Measurements from ENCODE around the gene ABR. TPM values are rescaled to one million over a fixed set of nuclear protein-coding genes. Genes with fewer than 3 reads are reported as not detected.
A peak's percentile ranks its signal among the peaks of the same experiment; 100 is the strongest.

ABR gene
- total RNA-seq, 1 donor from 2014 or later = 110 TPM

DNA sequence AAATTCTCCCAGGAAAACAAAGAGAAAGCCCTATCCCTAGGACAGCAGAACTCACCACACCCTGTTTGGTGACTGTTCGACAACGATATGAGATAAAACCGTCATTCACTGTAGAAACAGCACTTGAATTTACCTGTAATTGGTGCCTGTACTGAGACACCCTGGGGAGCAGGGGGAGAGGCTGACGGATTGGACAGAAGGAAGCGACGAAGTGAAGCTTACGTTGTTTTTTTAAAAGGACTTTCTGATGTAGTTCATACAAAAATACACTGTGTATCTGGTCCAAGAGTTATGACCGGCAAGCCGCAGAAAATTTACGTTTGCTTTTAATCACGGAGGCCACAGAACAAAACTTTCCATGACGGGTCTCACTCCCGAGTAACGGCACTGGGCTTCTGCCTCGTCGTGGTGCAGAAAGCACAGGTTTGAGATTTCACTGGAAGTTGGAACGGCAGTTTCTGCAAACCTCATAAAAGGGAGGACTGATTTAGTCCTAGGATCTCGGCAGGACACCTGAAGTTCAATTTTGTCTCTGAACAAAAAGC, 209.9 kb downstream of the ABR start:
- Mint-ChIP-seq H3K4me1 (ENCODE audit: unreplicated experiment) (peaks cover 67% of the 10 kb centered on the region), H3K4me3 (ENCODE audit: unreplicated experiment) (peak overlapping the region; percentile 65)

DNA sequence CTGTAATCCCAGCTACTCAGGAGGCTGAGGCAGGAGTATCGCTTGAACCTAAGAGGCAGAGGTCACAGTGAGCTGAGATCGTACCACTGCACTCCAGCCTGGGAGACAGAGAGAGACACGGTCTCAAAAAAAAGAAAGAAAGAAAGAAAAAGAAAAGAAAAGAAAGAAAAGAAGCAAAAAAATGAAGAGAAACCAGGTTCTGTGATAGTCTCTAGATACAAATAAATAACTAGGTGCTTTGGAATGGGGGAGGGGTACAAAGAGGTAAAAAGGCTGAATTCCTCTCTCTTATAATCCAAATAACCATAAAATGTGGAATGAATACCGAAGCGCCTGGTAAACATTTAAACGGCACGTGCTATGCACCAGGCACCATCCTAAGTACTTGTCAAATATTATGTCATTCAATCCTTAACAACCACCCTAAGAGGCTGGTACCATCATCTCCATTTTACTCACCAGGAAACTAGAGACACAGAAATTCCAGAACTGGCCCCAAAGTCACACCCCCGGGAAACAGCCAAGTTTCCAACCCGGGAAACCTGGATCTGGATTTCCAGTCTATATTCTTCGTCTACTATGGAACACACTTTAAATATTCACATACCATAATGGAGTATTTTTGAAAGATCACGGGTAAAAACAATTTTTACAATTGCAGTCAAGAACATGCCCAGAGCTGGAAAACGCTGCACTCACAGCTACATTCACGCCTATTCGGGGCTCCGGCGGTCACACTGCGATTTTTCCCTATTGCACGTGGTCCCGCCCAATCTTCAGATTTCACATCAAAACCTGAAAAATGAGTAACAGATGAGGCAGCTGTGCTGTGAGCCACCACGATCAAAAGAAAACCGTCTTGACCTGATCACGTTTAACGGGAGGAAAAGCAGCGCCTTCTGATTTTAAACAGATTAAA, 210.7 kb downstream of the ABR start:
- H3K4me1 Mint-ChIP-seq (ENCODE audit: unreplicated experiment) = peaks cover 70% of the 10 kb centered on the region
- H3K4me3 Mint-ChIP-seq (ENCODE audit: unreplicated experiment) = peak overlapping the region; percentile 65
- H3K27me3 Mint-ChIP-seq (ENCODE audit: unreplicated experiment) = no peaks in the 10 kb centered on the region
- TF ChIP-seq, protein P1, sequence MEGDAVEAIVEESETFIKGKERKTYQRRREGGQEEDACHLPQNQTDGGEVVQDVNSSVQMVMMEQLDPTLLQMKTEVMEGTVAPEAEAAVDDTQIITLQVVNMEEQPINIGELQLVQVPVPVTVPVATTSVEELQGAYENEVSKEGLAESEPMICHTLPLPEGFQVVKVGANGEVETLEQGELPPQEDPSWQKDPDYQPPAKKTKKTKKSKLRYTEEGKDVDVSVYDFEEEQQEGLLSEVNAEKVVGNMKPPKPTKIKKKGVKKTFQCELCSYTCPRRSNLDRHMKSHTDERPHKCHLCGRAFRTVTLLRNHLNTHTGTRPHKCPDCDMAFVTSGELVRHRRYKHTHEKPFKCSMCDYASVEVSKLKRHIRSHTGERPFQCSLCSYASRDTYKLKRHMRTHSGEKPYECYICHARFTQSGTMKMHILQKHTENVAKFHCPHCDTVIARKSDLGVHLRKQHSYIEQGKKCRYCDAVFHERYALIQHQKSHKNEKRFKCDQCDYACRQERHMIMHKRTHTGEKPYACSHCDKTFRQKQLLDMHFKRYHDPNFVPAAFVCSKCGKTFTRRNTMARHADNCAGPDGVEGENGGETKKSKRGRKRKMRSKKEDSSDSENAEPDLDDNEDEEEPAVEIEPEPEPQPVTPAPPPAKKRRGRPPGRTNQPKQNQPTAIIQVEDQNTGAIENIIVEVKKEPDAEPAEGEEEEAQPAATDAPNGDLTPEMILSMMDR (IDR thresholded peaks at IDR 0.05) = no peak
- H3K36me3 Mint-ChIP-seq (ENCODE audit: unreplicated experiment) = peaks cover 11% of the 10 kb centered on the region
- H3K27ac Mint-ChIP-seq (ENCODE audit: unreplicated experiment) = peak overlapping the region; percentile 89
- no peak for DNase-seq (ENCODE audit: extremely low spot score, unreplicated experiment)
- no peaks in the 10 kb centered on the region for H3K9me3 Mint-ChIP-seq (ENCODE audit: unreplicated experiment)

More for the DNA sequence above, 209.9 kb downstream of the ABR start:
- Mint-ChIP-seq H3K9me3 (ENCODE audit: unreplicated experiment) (no peaks in the 10 kb centered on the region), H3K27me3 (ENCODE audit: unreplicated experiment) (no peaks in the 10 kb centered on the region), H3K27ac (ENCODE audit: unreplicated experiment) (peak overlapping the region; percentile 89), H3K36me3 (ENCODE audit: unreplicated experiment) (peaks cover 11% of the 10 kb centered on the region)
- DNase-seq (ENCODE audit: extremely low spot score, unreplicated experiment) = no peak
- TF ChIP-seq, protein P1 (IDR thresholded peaks at IDR 0.05) = no peak

DNA sequence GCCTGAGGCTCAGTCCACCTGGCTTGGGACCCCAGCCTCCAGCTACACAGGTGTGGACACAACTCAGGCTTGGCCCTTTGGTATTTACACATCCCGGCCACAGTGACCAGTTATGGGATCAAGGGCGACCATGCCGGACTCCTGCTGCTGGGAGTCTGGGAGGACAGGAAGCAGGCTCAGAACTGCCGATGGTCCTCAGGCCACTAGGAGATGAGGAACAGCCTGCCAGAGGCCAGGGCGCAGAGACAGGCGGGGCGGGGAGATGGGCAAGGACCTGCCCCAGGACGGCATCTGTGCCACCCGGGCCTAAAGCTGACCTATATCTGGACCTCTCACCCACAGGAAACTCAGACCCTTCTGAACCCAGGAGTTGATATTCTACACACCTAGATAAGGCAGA, 212.7 kb downstream of the ABR start:
- no peak overlapping the region for H3K27ac Mint-ChIP-seq (ENCODE audit: unreplicated experiment)
- no peaks in the 10 kb centered on the region for H3K27me3 Mint-ChIP-seq (ENCODE audit: unreplicated experiment)
- peaks cover 76% of the 10 kb centered on the region for H3K4me1 Mint-ChIP-seq (ENCODE audit: unreplicated experiment)
- TF ChIP-seq, protein P1 (IDR thresholded peaks at IDR 0.05) = no peak
- H3K9me3 Mint-ChIP-seq (ENCODE audit: unreplicated experiment) = no peaks in the 10 kb centered on the region
- peaks cover 7% of the 10 kb centered on the region for H3K36me3 Mint-ChIP-seq (ENCODE audit: unreplicated experiment)
- DNase-seq (ENCODE audit: extremely low spot score, unreplicated experiment) = no peak
- H3K4me3 Mint-ChIP-seq (ENCODE audit: unreplicated experiment) = peak overlapping the region; percentile 4

GRCh38 chr17:965311-965989, 214.3 kb downstream of the ABR start:
- no peak for DNase-seq (ENCODE audit: extremely low spot score, unreplicated experiment)
- no peaks in the 10 kb centered on the region for H3K27me3 Mint-ChIP-seq (ENCODE audit: unreplicated experiment)
- H3K27ac Mint-ChIP-seq (ENCODE audit: unreplicated experiment) = peak overlapping the region; percentile 81

More at GRCh38 chr17:965311-965989, 214.3 kb downstream of the ABR start:
- TF ChIP-seq, protein P1 (IDR thresholded peaks at IDR 0.05) = no peak
- Mint-ChIP-seq H3K9me3 (ENCODE audit: unreplicated experiment) (no peaks in the 10 kb centered on the region), H3K36me3 (ENCODE audit: unreplicated experiment) (peaks cover 7% of the 10 kb centered on the region), H3K4me1 (ENCODE audit: unreplicated experiment) (peaks cover 73% of the 10 kb centered on the region), H3K4me3 (ENCODE audit: unreplicated experiment) (no peak overlapping the region)

Data from osteocyte (in vitro differentiated cells).